Nephron progenitor cell (in vitro differentiated cells): ENCODE measurements around the gene CELF4.

ENCODE experiments used
- DNase-seq: peaks from one replicate; pipeline ENCODE4 v3.0.0; 2021
- H3K27ac Mint-ChIP-seq: 2 replicates; pipeline ENCODE4 v1.8.0; 2021; ENCODE audit warnings: mild to moderate bottlenecking, moderate library complexity, mixed read lengths
- H3K27me3 Mint-ChIP-seq: 2 replicates; pipeline ENCODE4 v1.8.0; 2021; ENCODE audit warnings: mild to moderate bottlenecking, low read depth, mixed read lengths; ENCODE audit not compliant: poor library complexity
- H3K36me3 Mint-ChIP-seq: 2 replicates; pipeline ENCODE4 v1.8.0; 2021; ENCODE audit warnings: low read depth, mixed read lengths
- H3K4me1 Mint-ChIP-seq: 2 replicates; pipeline ENCODE4 v1.8.0; 2021; ENCODE audit warnings: mixed read lengths
- H3K4me3 Mint-ChIP-seq: 2 replicates; pipeline ENCODE4 v1.8.0; 2021; ENCODE audit warnings: mild to moderate bottlenecking, moderate library complexity, mixed read lengths
- H3K9me3 Mint-ChIP-seq: 2 replicates; pipeline ENCODE4 v1.8.0; 2021; ENCODE audit warnings: mild to moderate bottlenecking, moderate library complexity, mixed read lengths
- TF ChIP-seq, protein P1 (sequence below): fragments of 200-600 bp; sonication (generic); IDR thresholded peaks from 2 replicates; pipeline ENCODE4 v1.5.0; 2021; ENCODE audit warnings: antibody characterized with exemption

CELF4 gene

DNA sequence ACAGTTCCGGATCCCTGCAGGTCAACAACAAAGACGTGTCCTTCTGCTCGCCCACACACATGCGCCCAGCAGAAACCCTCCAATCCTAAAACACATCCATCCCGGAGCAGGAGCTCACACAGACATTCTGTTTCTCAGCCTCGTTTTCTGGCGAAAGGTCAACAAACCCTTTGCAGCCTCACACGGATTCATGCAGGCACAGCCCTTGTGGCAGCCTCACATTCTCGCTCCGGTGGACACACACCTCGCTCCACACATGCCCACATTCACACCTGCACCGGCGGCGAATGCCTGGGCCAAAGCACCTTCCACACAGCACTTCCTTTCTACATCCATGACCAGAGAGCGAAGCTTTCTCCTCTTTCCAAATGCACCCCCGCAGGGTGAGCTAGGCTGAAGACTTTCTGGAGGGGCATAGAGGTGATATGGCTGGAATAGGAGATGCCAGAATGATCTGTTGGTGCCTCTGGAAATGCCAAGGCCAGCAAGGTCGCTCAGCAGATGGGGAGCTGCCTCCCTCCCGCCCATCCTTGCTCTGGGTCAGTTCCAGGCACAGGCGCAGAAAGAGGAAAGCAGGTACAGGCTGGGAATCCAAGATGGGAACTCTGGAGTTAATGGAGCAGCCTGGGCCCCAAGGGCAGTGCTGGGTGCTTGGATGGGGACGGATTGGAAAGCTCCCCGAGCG is 88.8 kb downstream of the CELF4 start:
- H3K27ac Mint-ChIP-seq: no peak overlapping the region
- peaks cover 26% of the 10 kb centered on the region for H3K4me1 Mint-ChIP-seq
- H3K4me3 Mint-ChIP-seq: no peak overlapping the region
- H3K27me3 Mint-ChIP-seq: peaks cover 32% of the 10 kb centered on the region
- H3K9me3 Mint-ChIP-seq: no peaks in the 10 kb centered on the region
- TF ChIP-seq, protein P1, sequence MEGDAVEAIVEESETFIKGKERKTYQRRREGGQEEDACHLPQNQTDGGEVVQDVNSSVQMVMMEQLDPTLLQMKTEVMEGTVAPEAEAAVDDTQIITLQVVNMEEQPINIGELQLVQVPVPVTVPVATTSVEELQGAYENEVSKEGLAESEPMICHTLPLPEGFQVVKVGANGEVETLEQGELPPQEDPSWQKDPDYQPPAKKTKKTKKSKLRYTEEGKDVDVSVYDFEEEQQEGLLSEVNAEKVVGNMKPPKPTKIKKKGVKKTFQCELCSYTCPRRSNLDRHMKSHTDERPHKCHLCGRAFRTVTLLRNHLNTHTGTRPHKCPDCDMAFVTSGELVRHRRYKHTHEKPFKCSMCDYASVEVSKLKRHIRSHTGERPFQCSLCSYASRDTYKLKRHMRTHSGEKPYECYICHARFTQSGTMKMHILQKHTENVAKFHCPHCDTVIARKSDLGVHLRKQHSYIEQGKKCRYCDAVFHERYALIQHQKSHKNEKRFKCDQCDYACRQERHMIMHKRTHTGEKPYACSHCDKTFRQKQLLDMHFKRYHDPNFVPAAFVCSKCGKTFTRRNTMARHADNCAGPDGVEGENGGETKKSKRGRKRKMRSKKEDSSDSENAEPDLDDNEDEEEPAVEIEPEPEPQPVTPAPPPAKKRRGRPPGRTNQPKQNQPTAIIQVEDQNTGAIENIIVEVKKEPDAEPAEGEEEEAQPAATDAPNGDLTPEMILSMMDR: no peak
- no peaks in the 10 kb centered on the region for H3K36me3 Mint-ChIP-seq
- DNase-seq: no peak

DNA sequence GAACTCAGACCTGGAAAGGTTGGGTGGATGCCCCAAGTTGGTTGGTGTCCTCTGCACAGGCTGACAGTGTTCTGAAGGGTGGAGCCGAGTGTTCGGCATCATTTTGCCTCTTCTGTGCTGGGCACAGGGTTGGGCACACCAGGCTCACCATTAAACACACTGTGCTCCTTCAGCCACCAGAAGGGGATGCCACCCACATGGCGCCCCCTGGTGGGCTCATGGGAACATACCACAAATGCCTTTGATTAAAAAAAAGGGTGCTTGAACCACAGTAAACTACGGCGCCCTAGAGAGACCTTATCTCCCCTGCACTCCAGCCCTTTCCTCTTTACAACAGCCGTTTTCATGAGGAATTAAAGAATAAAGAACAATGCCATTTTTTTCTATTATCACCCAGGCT is 89.4 kb downstream of the CELF4 start:
- Mint-ChIP-seq H3K27ac (no peak overlapping the region), H3K9me3 (no peaks in the 10 kb centered on the region), H3K4me3 (no peak overlapping the region), H3K4me1 (peaks cover 20% of the 10 kb centered on the region), H3K27me3 (peaks cover 31% of the 10 kb centered on the region), H3K36me3 (no peaks in the 10 kb centered on the region)
- TF ChIP-seq, protein P1: peak; percentile 83
- peak; percentile 60 for DNase-seq

GRCh38 chr18:37473195-37473840 is 92.3 kb downstream of the CELF4 start:
- H3K36me3 Mint-ChIP-seq: no peaks in the 10 kb centered on the region
- H3K4me3 Mint-ChIP-seq: no peak overlapping the region

GRCh38 chr18:37471637-37472036 is 94.0 kb downstream of the CELF4 start:
- peaks cover 7% of the 10 kb centered on the region for H3K4me1 Mint-ChIP-seq
- H3K36me3 Mint-ChIP-seq: no peaks in the 10 kb centered on the region
- H3K27me3 Mint-ChIP-seq: peaks cover 18% of the 10 kb centered on the region
- TF ChIP-seq, protein P1: no peak
- no peak overlapping the region for H3K4me3 Mint-ChIP-seq
- H3K9me3 Mint-ChIP-seq: no peaks in the 10 kb centered on the region
- no peak overlapping the region for H3K27ac Mint-ChIP-seq
- no peak for DNase-seq

More at GRCh38 chr18:37473195-37473840, 92.3 kb downstream of the CELF4 start:
- no peaks in the 10 kb centered on the region for H3K9me3 Mint-ChIP-seq
- TF ChIP-seq, protein P1: no peak
- H3K27me3 Mint-ChIP-seq: peaks cover 23% of the 10 kb centered on the region
- no peak overlapping the region for H3K27ac Mint-ChIP-seq
- DNase-seq: no peak
- H3K4me1 Mint-ChIP-seq: peaks cover 12% of the 10 kb centered on the region

- H3K9me3 Mint-ChIP-seq: no peaks in the 10 kb centered on the region
- TF ChIP-seq, protein P1: no peak
- H3K36me3 Mint-ChIP-seq: no peaks in the 10 kb centered on the region
- peaks cover 20% of the 10 kb centered on the region for H3K27me3 Mint-ChIP-seq
- no peak overlapping the region for H3K27ac Mint-ChIP-seq
- no peak overlapping the region for H3K4me3 Mint-ChIP-seq
- peaks cover 8% of the 10 kb centered on the region for H3K4me1 Mint-ChIP-seq
- no peak for DNase-seq
Observed at GRCh38 chr18:37470986-37471385, 94.6 kb downstream of the CELF4 start.
